T-cell (primary cell): Measurements from ENCODE around the gene ZNF556. TPM values are rescaled to one million over a fixed set of nuclear protein-coding genes. Genes with fewer than 3 reads are reported as not detected.
A peak's percentile ranks its signal among the peaks of the same experiment; 100 is the strongest.
"Not testable (repeated sequence)": the region's sequence is repeated elsewhere in the genome, so short reads cannot be mapped to it uniquely, and the experiment has no call there.

Experiments
- ATAC-seq, 4 experiments: fragments of 200-7000 bp in 3 of 4; fragments of 150-1000 bp in 1 of 4; cut with Tn5 transposase; replicated peaks in 1 of 4; 1 replicate in 3 of 4; 2 replicates in 1 of 4; pipeline ENCODE4 v1.10.0; 2021; ENCODE audit warnings: moderate library complexity in 3 of 4, mild to moderate bottlenecking in 2 of 4, moderate number of reproducible peaks in 1 of 4
- CTCF ChIA-PET, 2 donors: fragments of 300-600 bp; sonication (Branson Sonifier 250); formaldehyde crosslinking; loops; one replicate each; lab custom pipeline; 2022; ENCODE audit warnings: antibody characterized with exemption in 2 of 2; lab: Charles Lee
- POLR2A ChIA-PET, 2 donors: fragments of 300-600 bp; sonication (Branson Sonifier 250); formaldehyde crosslinking; loops; one replicate each; lab custom pipeline; 2022; ENCODE audit warnings: antibody characterized with exemption in 2 of 2; lab: Charles Lee
- DNase-seq, 35 experiments: peaks; one replicate each; pipeline versions ENCODE4 v3.0.0 to v3.0.0-alpha.2; 2013 to 2023
- H3K27ac ChIP-seq: one replicate; pipeline ENCODE4 v1.5.1; 2013; ENCODE audit warnings: low read length
- H3K27me3 ChIP-seq, 2 experiments: replicated peaks in 1 of 2; 1 replicate in 1 of 2; 2 replicates in 1 of 2; pipeline versions ENCODE4 v1.6.1 to v1.7.0; 2013; ENCODE audit warnings: low read length in 1 of 2, mixed read lengths in 1 of 2; ENCODE audit not compliant: control insufficient read depth in 2 of 2, insufficient read depth in 2 of 2; ENCODE audit errors: extremely low read depth in 1 of 2
- H3K36me3 ChIP-seq, 2 donors: 1 replicate in 1 of 2; 2 replicates in 1 of 2; pipeline versions ENCODE4 v1.6.1 to v1.7.0; 2013; ENCODE audit warnings: low read length in 1 of 2; ENCODE audit not compliant: control insufficient read depth in 2 of 2, insufficient read depth in 1 of 2; ENCODE audit errors: extremely low read depth in 1 of 2
- H3K4me1 ChIP-seq, 2 experiments: 1 replicate in 1 of 2; 2 replicates in 1 of 2; pipeline versions ENCODE4 v1.6.1 to v1.7.0; 2013; ENCODE audit warnings: low read length in 2 of 2, mixed read lengths in 1 of 2; ENCODE audit not compliant: insufficient read depth in 2 of 2, control insufficient read depth in 1 of 2; ENCODE audit errors: extremely low read depth in 1 of 2
- H3K4me3 ChIP-seq, 2 donors: 1 replicate in 1 of 2; 2 replicates in 1 of 2; pipeline versions ENCODE4 v1.5.1 to v1.7.0; 2013; ENCODE audit warnings: mild to moderate bottlenecking in 2 of 2, low read length in 1 of 2, moderate library complexity in 1 of 2; ENCODE audit not compliant: control insufficient read depth in 1 of 2; ENCODE audit errors: extremely low read depth in 1 of 2
- H3K9me3 ChIP-seq: 2 replicates; pipeline ENCODE4 v1.7.0; 2013
- H3K27ac Mint-ChIP-seq, 2 donors: one replicate each; pipeline ENCODE4 v1.8.0; 2020 to 2021; ENCODE audit warnings: mild to moderate bottlenecking in 2 of 2, mixed read lengths in 2 of 2
- H3K27me3 Mint-ChIP-seq, 2 donors: one replicate each; pipeline ENCODE4 v1.8.0; 2021 to 2022; ENCODE audit warnings: mixed read lengths in 2 of 2
- H3K36me3 Mint-ChIP-seq: one replicate; pipeline ENCODE4 v1.8.0; 2021; ENCODE audit warnings: mixed read lengths
- H3K4me1 Mint-ChIP-seq, 3 donors: one replicate each; pipeline ENCODE4 v1.8.0; 2020 to 2022; ENCODE audit warnings: mixed read lengths in 3 of 3, mild to moderate bottlenecking in 1 of 3
- H3K4me3 Mint-ChIP-seq, 3 donors: one replicate each; pipeline ENCODE4 v1.8.0; 2020 to 2022; ENCODE audit warnings: mild to moderate bottlenecking in 3 of 3, mixed read lengths in 3 of 3, moderate library complexity in 3 of 3
- H3K9me3 Mint-ChIP-seq, 3 donors: one replicate each; pipeline ENCODE4 v1.8.0; 2020 to 2022; ENCODE audit warnings: mixed read lengths in 3 of 3
- WGBS: methylation state at CpG from one replicate; pipeline ENCODE4 v1.1.5; 2013; ENCODE audit warnings: missing lambda C conversion rate; ENCODE audit not compliant: insufficient coverage; 5-methylcytosine and 5-hydroxymethylcytosine counted together
- total RNA-seq, 35 experiments: library from RNA in 6 of 35; stranded (reverse) in 6 of 35; fragments of 120-200 nt in 1 of 35; gene quantifications; one replicate each; pipeline versions ENCODE4 v1.2.1 to v1.2.4 and lab custom pipeline; 2013 to 2026

ZNF556 gene
- total RNA-seq, 5 donors from 2014 or later (not counting 1 experiment from before 2014, with no cell fraction given) = not detected

GRCh38 chr19:2890531-2890930, 23.4 kb downstream of the ZNF556 start:
- CTCF ChIA-PET = not testable (repeated sequence)
- 78% methylated on average over 6 of the region's 8 CpGs for WGBS

GRCh38 chr19:2896694-2897093, 29.6 kb downstream of the ZNF556 start:
- peaks cover 0 to 16% of the 10 kb centered on the region in 2 experiments for H3K4me1 ChIP-seq
- ChIA-PET CTCF (no interaction called here), POLR2A (no interaction called here)
- ATAC-seq (no peak), DNase-seq (no peak)
- Mint-ChIP-seq H3K27ac (no peak overlapping the region), H3K36me3 (no peaks in the 10 kb centered on the region), H3K27me3 (no peaks in the 10 kb centered on the region), H3K4me1 (peaks cover 7 to 12% (median 7%) of the 10 kb centered on the region in 3 donors), H3K4me3 (no peak overlapping the region), H3K9me3 (peaks cover 0 to 7% (median 4%) of the 10 kb centered on the region in 3 donors)
- no peaks in the 10 kb centered on the region for H3K36me3 ChIP-seq
- H3K27me3 ChIP-seq = peaks cover 0 to 3% of the 10 kb centered on the region in 2 experiments
- no CpG with 5 or more reads among the region's 8 CpGs for WGBS
- H3K9me3 ChIP-seq = no peaks in the 10 kb centered on the region
- H3K27ac ChIP-seq = no peak overlapping the region
- no peak overlapping the region for H3K4me3 ChIP-seq

More at GRCh38 chr19:2890531-2890930, 23.4 kb downstream of the ZNF556 start:
- ATAC-seq, H3K4me1 Mint-ChIP-seq, H3K27ac ChIP-seq, H3K4me3 ChIP-seq, H3K27ac Mint-ChIP-seq, H3K36me3 ChIP-seq, H3K27me3 Mint-ChIP-seq, H3K36me3 Mint-ChIP-seq, H3K9me3 Mint-ChIP-seq, H3K9me3 ChIP-seq, DNase-seq, H3K27me3 ChIP-seq, POLR2A ChIA-PET: not testable (repeated sequence)
- peak overlapping the region in 1 of 3 donors; percentile 23 for H3K4me3 Mint-ChIP-seq
- H3K4me1 ChIP-seq = peaks cover 0 to 13% of the 10 kb centered on the region in 2 experiments

- Mint-ChIP-seq H3K4me1 (peaks cover 19 to 23% (median 22%) of the 10 kb centered on the region in 3 donors), H3K27me3 (no peaks in the 10 kb centered on the region), H3K27ac (peak within 1 kb of the TSS; percentile 88 to 90), H3K36me3 (no peaks in the 10 kb centered on the region), H3K4me3 (peak within 1 kb of the TSS; percentile 97 to 99 (median 98)), H3K9me3 (peaks cover 0 to 7% (median 4%) of the 10 kb centered on the region in 3 donors)
- no peaks in the 10 kb centered on the region for H3K36me3 ChIP-seq
- H3K9me3 ChIP-seq = no peaks in the 10 kb centered on the region
- H3K4me3 ChIP-seq = peak within 1 kb of the TSS; percentile 62 to 89
- WGBS = under 1% methylated on average over 91 of the region's 100 CpGs
- DNase-seq (peak; percentile 90 to 99 (median 96)), ATAC-seq (peak; percentile 97 to 99 (median 98))
- H3K27ac ChIP-seq = peak within 1 kb of the TSS; percentile 49
- no peaks in the 10 kb centered on the region for H3K27me3 ChIP-seq
- ChIA-PET POLR2A (interaction anchor here (0.6 to 1.0 kb wide), 3 partner anchors 50 to 424 kb away, joined by 3 to 4 read pairs (median 3); no protein-coding TSS in a partner anchor), CTCF (interaction anchor here in 1 of 2 donors (0.5 to 1.3 kb wide), 8 partner anchors 11 to 627 kb away, joined by 3 to 7 read pairs (median 4); partner anchors contain the start of gene ZNF555)
- H3K4me1 ChIP-seq = peaks cover 0 to 21% of the 10 kb centered on the region in 2 experiments
Observed at GRCh38 chr19:2900296-2901252, 33.4 kb downstream of the ZNF556 start, which contains the start of gene ZNF57. ZNF57 (plus strand) TSS chr19:2900928; CDS start chr19:2901046, 118 bp downstream.

GRCh38 chr19:2902590-2903218, 35.6 kb downstream of the ZNF556 start:
- H3K4me3 Mint-ChIP-seq = peak overlapping the region; percentile 97 to 99 (median 98)

GRCh38 chr19:2903326-2903725, 36.2 kb downstream of the ZNF556 start:
- CTCF ChIA-PET, H3K27ac ChIP-seq, H3K4me3 ChIP-seq, H3K27me3 Mint-ChIP-seq, H3K9me3 ChIP-seq, H3K27me3 ChIP-seq, POLR2A ChIA-PET, DNase-seq, H3K9me3 Mint-ChIP-seq, H3K36me3 ChIP-seq, H3K4me3 Mint-ChIP-seq, ATAC-seq, H3K36me3 Mint-ChIP-seq, H3K27ac Mint-ChIP-seq: not testable (repeated sequence)
- H3K4me1 ChIP-seq = peaks cover 0 to 21% of the 10 kb centered on the region in 2 experiments
- 93% methylated on average over 13 of the region's 13 CpGs for WGBS
- H3K4me1 Mint-ChIP-seq = peaks cover 21 to 32% (median 29%) of the 10 kb centered on the region in 3 donors

More at GRCh38 chr19:2902590-2903218, 35.6 kb downstream of the ZNF556 start:
- Mint-ChIP-seq H3K27ac (no peak overlapping the region), H3K9me3 (peaks cover 0 to under 1% (median 0%) of the 10 kb centered on the region in 3 donors), H3K27me3 (no peaks in the 10 kb centered on the region), H3K4me1 (peaks cover 19 to 30% (median 29%) of the 10 kb centered on the region in 3 donors), H3K36me3 (no peaks in the 10 kb centered on the region)
- 71% methylated on average over 10 of the region's 13 CpGs for WGBS
- DNase-seq = no peak
- H3K27ac ChIP-seq = no peak overlapping the region
- no peak for ATAC-seq
- no peaks in the 10 kb centered on the region for H3K9me3 ChIP-seq
- POLR2A ChIA-PET = no interaction called here
- CTCF ChIA-PET = no interaction called here
- H3K4me3 ChIP-seq = no peak overlapping the region
- H3K27me3 ChIP-seq = no peaks in the 10 kb centered on the region
- no peaks in the 10 kb centered on the region for H3K36me3 ChIP-seq
- H3K4me1 ChIP-seq = peaks cover 0 to 21% of the 10 kb centered on the region in 2 experiments
